ENCODE measurements around the gene NR2C1. TPM values are rescaled to one million over a fixed set of nuclear protein-coding genes. Genes with fewer than 3 reads are reported as not detected.
A peak's percentile ranks its signal among the peaks of the same experiment; 100 is the strongest.

NR2C1 gene
- total RNA-seq, 2 donors from 2014 or later, result 26.4 to 34.6 TPM

DNA sequence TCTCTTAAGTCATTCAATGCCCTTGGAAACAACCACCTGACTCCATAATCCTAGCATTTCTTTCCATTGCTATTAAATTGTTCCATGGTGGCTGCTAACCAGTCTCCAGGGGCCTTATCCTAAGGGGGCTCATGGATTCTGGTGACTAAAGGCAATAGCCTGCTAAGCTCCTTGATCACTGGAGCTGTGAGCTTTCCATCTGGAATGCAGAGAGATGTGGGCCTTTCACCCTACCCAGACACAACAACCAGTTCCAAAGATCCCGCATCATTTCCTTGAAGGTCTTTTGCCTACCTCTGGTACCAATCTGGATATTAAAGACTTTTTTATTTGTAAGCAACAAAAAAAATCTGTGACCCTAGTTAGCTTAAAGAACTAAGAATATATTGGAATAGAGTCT is 102.9 kb downstream of the NR2C1 start:
- no peak for TF ChIP-seq CTCF (IDR thresholded peaks at IDR 0.05)
- no peak for DNase-seq (ENCODE audit: low spot score)
- no peaks in the 10 kb centered on the region for H3K4me1 ChIP-seq
- no peaks in the 10 kb centered on the region for H3K9me3 ChIP-seq
- H3K27ac ChIP-seq, result peak overlapping the region in 1 of 2 donors; percentile 45
- no peak overlapping the region for H3K4me3 ChIP-seq
- H3K27me3 ChIP-seq, result no peaks in the 10 kb centered on the region
- peaks cover 12% of the 10 kb centered on the region for H3K36me3 ChIP-seq

Other genes starting within 250 kb of the NR2C1 start
- 100 to 1,000 TPM; 378 to 472 TPM for gene NDUFA12, start 69.9 kb downstream of the NR2C1 start, total RNA-seq
- gene FGD6, start 143.8 kb upstream of the NR2C1 start, total RNA-seq, result 10 to 100 TPM; 15.8 to 16.9 TPM
- gene VEZT, start 144.2 kb upstream of the NR2C1 start, total RNA-seq, result 10 to 100 TPM; 66.6 to 69.8 TPM